GM18517 (cell line): ENCODE measurements around the gene TRIM8.
"Not testable (repeated sequence)": the region's sequence is repeated elsewhere in the genome, so short reads cannot be mapped to it uniquely, and the experiment has no call there.

ENCODE experiments used
- ATAC-seq: cut with Tn5 transposase; IDR thresholded peaks from one replicate; pipeline ENCODE4 v1.9.1; 2021; ENCODE audit warnings: mild to moderate bottlenecking, moderate library complexity; ENCODE audit not compliant: unreplicated experiment

Gene TRIM8

GRCh38 chr10:102682981-102683380 lies 38.7 kb downstream of the TRIM8 start:
- no peak for ATAC-seq

- no peak for ATAC-seq
Observed at GRCh38 chr10:102683736-102684135, 39.5 kb downstream of the TRIM8 start.

- ATAC-seq: no peak
Observed at GRCh38 chr10:102691285-102692066, 47.2 kb downstream of the TRIM8 start.

GRCh38 chr10:102695401-102695800 lies 51.1 kb downstream of the TRIM8 start:
- not testable (repeated sequence) for ATAC-seq

GRCh38 chr10:102696736-102697135 lies 52.5 kb downstream of the TRIM8 start:
- ATAC-seq: no peak

GRCh38 chr10:102698894-102699293 lies 54.6 kb downstream of the TRIM8 start:
- ATAC-seq: no peak

GRCh38 chr10:102701272-102701671 lies 57.0 kb downstream of the TRIM8 start:
- no peak for ATAC-seq

GRCh38 chr10:102701796-102702195 lies 57.5 kb downstream of the TRIM8 start:
- ATAC-seq: no peak

- no peak for ATAC-seq
Observed at GRCh38 chr10:102702742-102703141, 58.5 kb downstream of the TRIM8 start.

GRCh38 chr10:102704915-102705314 lies 60.6 kb downstream of the TRIM8 start:
- no peak for ATAC-seq

- no peak for ATAC-seq
Observed at GRCh38 chr10:102705531-102705930, 61.3 kb downstream of the TRIM8 start.
